Measurements from ENCODE around the gene PRSS50. TPM values are rescaled to one million over a fixed set of nuclear protein-coding genes. Genes with fewer than 3 reads are reported as not detected.

The PRSS50 gene
- total RNA-seq, 3 donors from 2014 or later, result 0.16 TPM; not detected in 2

GRCh38 chr3:46711305-46711704 lies 6.4 kb downstream of the PRSS50 start:
- no peak overlapping the region for H3K4me3 ChIP-seq
- no peaks in the 10 kb centered on the region for H3K4me1 ChIP-seq (ENCODE audit: low read depth)
- no peak for TF ChIP-seq CTCF (IDR thresholded peaks at IDR 0.05)
- H3K36me3 ChIP-seq (ENCODE audit: low read depth), result no peaks in the 10 kb centered on the region
- intact Hi-C loops (cut with DNase I, micrococcal nuclease), result no loop called here
- no peaks in the 10 kb centered on the region for H3K9me3 ChIP-seq
- ATAC-seq, result no peak
- DNase-seq, result no peak

- no peak for ATAC-seq
- TF ChIP-seq CTCF (IDR thresholded peaks at IDR 0.05), result no peak
- no peak for DNase-seq
- intact Hi-C loops (cut with DNase I, micrococcal nuclease), result no loop called here
- Histone ChIP-seq H3K4me1 (ENCODE audit: low read depth) (no peaks in the 10 kb centered on the region), H3K9me3 (no peaks in the 10 kb centered on the region), H3K4me3 (no peak overlapping the region), H3K36me3 (ENCODE audit: low read depth) (no peaks in the 10 kb centered on the region)
These were observed 6.9 kb downstream of the PRSS50 start for GRCh38 chr3:46710671-46711295.

- intact Hi-C loops (cut with DNase I, micrococcal nuclease), result no loop called here
- Histone ChIP-seq H3K4me1 (ENCODE audit: low read depth) (no peaks in the 10 kb centered on the region), H3K9me3 (no peaks in the 10 kb centered on the region), H3K4me3 (no peak overlapping the region), H3K36me3 (ENCODE audit: low read depth) (no peaks in the 10 kb centered on the region)
- ATAC-seq (no peak), DNase-seq (no peak)
- TF ChIP-seq CTCF (IDR thresholded peaks at IDR 0.05), result no peak
These were observed 7.4 kb downstream of the PRSS50 start for GRCh38 chr3:46710229-46710628.

- H3K4me3 ChIP-seq, result no peak overlapping the region
- intact Hi-C loops (cut with DNase I, micrococcal nuclease), result loop anchor here (5.0 to 10.0 kb wide), 4 partner anchors 135 to 285 kb away; no protein-coding TSS in a partner anchor
- ATAC-seq (no peak), DNase-seq (no peak)
- no peaks in the 10 kb centered on the region for H3K36me3 ChIP-seq (ENCODE audit: low read depth)
- no peaks in the 10 kb centered on the region for H3K9me3 ChIP-seq
- no peaks in the 10 kb centered on the region for H3K4me1 ChIP-seq (ENCODE audit: low read depth)
- no peak for TF ChIP-seq CTCF (IDR thresholded peaks at IDR 0.05)
These were observed 7.9 kb downstream of the PRSS50 start for GRCh38 chr3:46709721-46710120.

GRCh38 chr3:46709157-46709654 lies 8.5 kb downstream of the PRSS50 start:
- DNase-seq, result no peak
- H3K9me3 ChIP-seq, result no peaks in the 10 kb centered on the region
- TF ChIP-seq CTCF (IDR thresholded peaks at IDR 0.05), result no peak

More at GRCh38 chr3:46709157-46709654, 8.5 kb downstream of the PRSS50 start:
- Histone ChIP-seq H3K36me3 (ENCODE audit: low read depth) (no peaks in the 10 kb centered on the region), H3K4me3 (no peak overlapping the region), H3K4me1 (ENCODE audit: low read depth) (no peaks in the 10 kb centered on the region)
- intact Hi-C loops (cut with DNase I, micrococcal nuclease), result loop anchor here (5.0 to 10.0 kb wide), 4 partner anchors 136 to 286 kb away; no protein-coding TSS in a partner anchor
- no peak for ATAC-seq

Data from mucosa of descending colon (tissue), 3 donors.